HG03175 (cell line): ENCODE results near the gene CALY.

ENCODE experiments used
- ATAC-seq: cut with Tn5 transposase; IDR thresholded peaks from one replicate; pipeline ENCODE4 v1.9.1; 2021; ENCODE audit warnings: mild to moderate bottlenecking, moderate library complexity; ENCODE audit not compliant: unreplicated experiment

The CALY gene

DNA sequence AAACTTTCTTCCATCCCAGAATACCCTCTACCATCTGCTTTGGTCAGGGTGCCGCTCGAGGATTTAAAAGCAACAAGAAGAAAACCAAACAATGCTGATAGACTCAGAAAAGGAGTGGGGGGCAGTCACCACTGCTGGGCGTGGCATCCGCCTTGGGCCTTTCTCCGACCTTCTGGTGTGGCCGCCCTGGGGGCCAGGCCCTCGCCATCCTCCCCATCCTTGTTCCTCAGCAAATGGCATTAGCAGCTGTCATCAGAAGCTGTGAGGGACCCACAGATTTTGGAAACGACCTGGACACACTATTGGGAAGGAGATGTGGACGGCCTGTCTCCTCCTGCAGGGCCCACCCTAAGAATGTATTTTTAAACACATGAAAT, 23.9 kb downstream of the CALY start:
- ATAC-seq, result no peak

DNA sequence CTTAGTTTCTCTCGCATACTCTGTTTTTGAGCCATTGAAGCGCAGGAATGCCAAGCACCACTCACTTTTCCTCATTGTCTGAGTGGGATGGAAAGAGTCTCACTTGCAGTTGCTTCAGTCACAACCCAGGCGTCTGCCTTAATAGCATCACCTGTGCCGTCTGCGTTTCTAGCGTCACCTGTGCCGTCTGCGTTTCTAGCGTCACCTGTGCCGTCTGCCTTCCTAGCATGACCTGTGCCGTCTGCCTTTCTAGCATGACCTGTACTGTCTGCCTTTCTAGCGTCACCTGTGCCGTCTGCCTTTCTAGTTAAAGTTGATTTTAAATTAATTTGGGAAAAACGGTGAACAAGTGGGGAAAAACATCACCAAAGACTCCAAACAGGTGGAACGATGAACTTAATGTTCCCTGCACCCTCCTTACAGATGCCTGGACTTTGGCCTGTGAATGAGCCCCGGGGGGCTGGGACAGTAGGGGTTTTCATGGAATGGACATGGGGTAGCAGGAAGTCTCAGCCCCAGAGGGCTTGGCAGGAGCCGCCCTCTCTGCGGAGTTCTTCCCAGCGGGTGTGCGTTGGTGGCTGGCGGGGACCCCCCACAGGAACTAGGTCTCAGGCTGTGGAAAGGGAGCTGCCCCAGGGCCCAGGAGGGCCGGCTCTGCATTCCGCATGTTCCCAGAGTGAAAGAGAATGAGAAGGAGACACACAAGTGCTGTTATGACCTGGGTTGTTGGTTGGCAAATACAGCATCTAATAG, 24.5 kb downstream of the CALY start:
- no peak for ATAC-seq

DNA sequence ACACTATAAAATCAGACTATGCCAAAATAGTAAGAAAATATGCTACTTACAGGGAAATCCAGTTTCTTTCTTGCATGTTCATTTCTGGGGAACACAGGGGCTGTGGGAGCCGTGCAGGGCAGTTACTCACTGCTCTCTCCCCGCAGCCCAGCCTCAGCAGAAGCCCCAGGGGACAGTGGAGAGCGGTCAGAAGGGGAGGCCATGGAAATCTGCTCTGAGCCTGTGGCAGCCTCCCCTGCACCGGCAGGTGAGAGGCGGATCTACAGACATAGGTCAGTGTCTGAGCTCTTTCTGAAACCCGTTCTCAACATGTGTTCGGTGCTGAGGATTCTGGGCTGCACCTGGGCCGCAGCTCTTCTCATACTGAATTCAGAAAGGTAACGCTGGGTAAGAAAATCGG, 25.1 kb downstream of the CALY start:
- ATAC-seq, result no peak

DNA sequence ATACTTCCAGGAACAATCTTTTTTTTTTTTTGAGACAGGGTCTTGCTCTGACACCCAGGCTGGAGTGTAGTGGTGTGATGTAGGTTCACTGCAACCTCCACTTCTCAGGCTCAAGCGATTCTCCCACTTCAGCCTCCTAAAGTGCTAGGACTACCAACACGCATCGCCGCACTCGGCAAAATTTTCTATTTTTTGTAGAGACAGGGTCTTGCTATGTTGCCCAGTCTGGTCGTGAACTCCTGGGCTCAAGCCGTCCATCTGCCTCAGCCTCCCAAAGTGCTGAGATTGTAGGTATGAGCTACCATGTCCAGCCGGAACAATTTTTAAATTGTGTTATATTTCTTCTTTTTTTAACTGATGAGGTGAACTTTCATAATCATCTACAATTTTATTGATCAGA, 25.9 kb downstream of the CALY start:
- ATAC-seq, result no peak

DNA sequence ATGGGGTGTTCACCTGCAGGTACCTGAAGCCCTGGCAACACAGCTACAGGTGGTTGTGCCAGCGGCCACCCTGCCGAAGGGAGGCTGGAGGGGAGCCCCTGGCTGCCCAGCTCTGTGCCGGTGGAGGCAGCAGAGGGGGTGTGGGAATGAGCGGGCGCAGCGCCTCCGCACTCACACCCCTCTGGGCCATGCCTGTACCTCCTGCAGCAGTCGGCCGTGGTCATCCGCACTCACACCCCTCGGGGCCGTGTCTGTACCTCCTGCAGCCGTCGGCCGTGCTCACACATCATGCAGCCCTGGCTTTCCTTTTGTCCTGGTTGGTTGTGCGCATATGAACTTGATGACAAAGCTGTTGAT, 26.3 kb downstream of the CALY start:
- ATAC-seq, result no peak

DNA sequence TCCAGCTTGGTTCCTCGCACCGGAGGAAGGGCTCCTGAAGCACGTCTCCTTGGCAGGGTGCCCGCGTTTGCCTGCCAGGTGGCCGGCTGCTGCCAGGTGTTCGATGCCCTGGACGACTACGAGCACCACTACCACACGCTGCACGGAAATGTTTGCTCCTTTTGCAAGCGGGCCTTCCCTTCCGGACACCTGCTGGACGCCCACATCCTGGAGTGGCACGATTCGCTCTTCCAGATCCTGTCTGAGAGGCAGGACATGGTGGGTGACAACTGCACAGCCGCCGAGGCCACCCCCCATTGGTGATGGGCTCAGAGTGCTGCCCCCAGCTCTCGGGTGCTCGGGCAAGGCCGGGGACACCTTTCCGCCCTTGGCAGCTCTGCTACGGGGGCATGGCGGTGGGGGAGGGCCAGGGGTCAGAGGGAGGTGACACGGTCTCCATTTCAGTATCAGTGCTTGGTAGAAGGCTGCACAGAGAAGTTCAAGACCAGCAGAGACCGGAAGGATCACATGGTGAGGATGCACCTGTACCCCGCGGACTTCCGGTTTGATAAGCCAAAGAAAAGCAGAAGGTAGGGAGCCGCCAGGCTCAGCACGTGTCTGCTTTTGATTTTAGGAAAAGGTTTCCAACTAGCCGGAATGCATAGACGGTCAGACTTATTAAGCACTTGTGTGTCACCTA, 26.8 kb downstream of the CALY start:
- no peak for ATAC-seq

DNA sequence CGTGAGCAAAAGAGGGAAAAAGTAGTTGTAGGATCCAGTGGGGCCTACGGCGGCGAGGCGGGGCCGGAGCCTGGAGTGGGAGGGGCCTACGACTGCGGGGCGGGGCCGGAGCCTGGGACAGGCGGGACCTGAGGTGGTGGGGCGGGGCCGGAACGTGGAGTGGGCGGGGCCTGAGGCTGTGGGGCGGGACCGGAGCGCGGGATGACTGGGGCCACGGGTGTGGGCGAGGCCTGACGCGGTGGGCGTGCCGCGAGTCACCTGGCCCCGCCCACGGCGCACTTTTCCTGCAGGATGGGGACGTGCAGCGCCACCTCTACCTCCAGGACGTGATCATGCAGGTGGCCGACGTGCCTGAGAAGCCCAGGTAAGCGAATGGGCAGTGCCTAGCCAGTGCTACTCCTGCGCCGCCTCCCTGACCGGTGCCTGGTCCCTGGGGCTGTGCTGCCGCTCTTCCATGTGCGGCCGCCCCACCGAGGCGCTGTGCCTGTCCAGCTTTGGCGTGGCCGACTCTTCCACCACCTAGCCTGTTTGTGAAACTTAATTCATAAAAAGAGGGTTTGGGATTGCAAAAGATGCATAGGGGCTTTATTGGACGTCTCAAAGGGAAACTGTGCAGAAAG, 27.5 kb downstream of the CALY start:
- ATAC-seq, result peak; percentile 72

DNA sequence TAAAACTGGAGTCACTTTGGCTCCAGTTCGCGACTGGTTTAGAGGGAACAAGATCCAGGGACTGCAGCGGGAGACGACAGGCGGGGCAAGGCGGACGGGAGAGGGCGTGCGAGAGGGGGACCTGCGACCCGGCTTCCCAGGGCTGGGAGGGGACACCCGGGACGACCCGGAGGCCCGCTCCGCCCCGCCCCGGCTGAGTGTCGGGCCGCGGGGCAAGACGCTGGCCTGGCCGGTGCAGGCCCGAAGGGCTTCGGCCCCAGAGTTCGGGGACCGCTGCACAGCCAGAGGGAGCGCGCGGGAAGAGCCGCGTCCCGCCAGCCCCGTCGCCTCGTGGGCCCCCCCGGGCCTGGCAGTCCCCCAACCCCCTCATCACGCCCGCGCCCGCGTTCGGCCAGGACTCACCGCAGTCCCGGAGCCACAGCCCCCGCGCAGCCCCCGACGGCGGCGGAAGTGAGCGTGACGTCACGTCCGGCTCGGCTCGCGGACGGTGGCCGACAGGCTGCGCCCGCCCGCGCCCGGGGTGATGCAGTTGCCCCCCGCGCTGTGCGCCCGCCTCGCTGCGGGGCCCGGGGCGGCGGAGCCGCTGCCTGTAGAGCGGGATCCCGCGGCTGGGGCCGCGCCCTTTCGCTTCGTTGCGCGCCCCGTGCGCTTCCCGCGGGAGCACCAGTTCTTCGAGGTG, 28.1 kb downstream of the CALY start, which contains the start of the genes TUBGCP2 and ZNF511:
Gene TUBGCP2, minus strand, starts transcription at position 452 of the 679 bp plus-strand sequence. CDS start 5,931 bp downstream, outside the sequence.
Gene ZNF511, plus strand, starts transcription at position 494 of the 679 bp plus-strand sequence. Its CDS starts 30 bp downstream, at position 524.
- ATAC-seq, result peak; percentile 78

DNA sequence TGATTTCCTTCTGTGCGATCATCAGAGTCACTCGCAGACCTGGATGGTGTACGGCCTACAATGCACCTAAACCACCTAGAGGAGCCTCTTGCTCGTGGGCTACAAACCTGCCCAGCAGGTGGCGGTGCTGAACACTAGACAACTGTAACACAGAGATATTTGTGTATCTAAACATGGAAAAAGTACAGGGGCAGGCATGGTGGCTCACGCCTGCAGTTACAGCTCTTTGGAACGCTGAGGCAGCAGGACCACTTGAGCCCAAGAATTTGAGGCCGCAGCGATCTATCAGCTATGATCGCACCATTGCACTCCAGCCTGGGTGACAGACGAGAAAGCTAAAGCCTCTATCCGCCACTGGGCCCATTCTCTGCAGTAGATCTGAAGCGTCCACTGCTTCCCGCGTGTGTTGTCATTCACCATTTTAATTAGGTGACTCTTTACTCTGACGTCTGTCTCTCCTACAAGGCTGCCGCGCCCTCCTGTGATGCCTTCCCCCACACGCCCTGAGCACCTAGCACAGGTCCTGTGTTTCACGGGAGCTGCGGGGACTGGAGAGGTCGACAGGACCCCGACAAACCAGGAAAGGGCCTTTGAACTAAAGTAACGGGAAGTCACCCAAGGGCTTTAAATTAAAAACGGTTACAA, 28.8 kb downstream of the CALY start:
- ATAC-seq, result peak; percentile 52

DNA sequence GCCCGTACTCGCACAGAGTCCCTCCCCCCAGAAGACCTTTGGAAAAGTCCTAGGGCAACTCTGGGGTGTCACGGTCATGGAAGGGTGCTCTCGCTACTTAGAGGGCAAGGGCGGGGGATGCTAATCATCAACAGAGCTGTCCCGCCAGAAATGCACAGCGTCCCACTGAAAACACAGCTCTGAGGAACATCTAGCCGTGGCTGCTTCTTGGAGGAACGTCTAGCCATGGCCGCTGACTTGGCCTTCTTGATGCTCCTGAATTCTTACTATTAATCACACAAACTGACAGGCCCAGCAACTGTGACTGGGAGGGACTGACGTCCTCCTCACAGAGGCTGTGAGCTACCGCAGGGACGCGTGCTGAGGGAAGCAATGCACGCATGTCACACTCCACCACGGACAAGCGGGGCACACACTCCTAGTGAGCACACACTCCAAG, 29.7 kb downstream of the CALY start:
- ATAC-seq, result no peak

DNA sequence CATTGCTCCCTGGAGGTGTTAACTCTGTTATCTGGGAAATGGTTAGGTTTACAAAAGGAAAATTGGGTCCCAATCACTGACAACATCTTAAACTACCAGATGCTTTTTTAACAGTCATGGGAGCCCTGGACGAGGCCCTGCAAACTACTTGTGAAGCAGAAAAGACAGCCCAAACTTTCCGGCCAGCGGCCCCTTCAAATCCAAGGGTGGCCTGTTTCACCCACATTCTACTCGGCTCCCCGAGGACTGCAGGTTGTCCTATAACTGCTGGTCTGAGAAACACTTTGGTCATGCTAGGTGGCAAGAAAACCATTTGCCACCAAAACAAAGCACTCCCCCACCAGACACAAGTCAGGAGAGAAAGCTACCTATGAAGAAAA, 30.6 kb downstream of the CALY start:
- no peak for ATAC-seq

DNA sequence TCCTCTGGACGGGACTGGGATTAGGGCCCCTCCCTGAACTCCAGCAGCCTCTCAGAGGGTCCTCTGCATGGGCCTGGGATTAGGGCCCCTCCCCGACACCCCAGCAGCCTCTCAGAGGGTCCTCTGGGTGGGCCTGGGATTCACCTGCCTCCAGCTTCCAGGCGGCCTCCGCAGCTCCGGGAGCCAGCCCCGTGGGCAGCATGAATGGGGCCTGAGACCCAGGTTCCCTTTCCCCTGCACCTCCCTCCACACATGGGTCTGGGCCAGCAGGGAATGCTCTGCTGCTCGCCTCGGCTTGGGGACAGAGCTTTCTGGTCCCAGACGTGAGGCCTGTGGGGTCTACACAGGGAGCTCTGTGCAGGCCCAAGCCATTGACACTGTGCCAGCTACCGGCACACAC, 33.5 kb downstream of the CALY start:
- no peak for ATAC-seq

DNA sequence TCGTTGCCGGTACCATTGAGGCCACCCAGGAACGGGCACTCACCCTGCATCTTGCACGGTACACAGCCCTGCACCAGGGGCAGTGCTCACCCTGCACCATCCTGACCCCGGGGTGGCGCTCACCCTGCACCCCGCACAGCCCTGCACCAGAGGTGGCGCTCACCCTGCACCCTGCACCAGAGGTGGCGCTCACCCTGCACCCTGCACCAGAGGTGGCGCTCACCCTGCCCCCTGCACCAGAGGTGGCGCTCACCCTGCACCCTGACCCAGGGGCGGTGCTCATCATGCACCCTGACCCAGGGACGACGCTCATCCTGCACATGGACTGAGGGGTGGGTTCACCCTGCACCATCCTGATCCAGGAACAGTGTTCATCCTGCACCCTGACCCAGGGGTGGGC, 34.5 kb downstream of the CALY start:
- ATAC-seq, result no peak

DNA sequence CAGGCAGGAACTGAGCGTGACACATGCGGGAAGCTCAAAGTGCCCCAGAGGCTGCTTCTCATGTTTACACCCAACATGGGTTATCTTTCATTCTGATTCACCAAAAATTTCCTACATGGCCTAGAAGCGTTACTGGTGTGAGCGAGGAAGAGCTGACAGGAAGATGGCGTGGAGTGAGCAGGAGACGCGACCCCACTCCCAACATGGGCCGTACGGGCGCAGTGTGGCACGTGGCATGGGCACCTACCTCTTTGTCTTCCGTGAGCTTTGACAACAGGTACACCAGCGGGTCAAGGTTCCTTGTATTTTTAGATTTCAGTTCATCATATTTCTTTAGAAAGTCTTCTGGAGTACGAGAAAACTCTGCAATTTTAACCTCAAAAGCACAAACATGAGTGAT, 37.0 kb downstream of the CALY start:
- no peak for ATAC-seq

DNA sequence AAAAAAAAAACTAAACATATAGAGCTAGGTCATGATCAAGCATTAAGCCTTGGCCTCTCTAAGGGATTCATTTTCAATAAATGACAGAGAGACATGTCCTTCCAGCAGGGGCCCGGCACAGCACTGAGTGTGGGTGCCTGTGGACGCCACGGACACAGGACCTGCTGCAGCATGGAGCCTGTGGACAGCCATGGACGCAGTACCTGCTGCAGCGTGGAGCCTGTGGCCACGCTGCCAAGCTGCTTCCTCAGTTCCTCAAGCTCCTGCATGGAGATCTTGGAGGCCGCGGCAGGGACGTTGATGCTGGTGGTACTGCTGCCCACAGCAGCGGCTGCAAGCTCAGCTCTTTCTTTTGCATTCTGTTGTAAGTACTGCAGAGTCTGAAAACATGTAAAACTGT, 37.5 kb downstream of the CALY start:
- ATAC-seq, result no peak

DNA sequence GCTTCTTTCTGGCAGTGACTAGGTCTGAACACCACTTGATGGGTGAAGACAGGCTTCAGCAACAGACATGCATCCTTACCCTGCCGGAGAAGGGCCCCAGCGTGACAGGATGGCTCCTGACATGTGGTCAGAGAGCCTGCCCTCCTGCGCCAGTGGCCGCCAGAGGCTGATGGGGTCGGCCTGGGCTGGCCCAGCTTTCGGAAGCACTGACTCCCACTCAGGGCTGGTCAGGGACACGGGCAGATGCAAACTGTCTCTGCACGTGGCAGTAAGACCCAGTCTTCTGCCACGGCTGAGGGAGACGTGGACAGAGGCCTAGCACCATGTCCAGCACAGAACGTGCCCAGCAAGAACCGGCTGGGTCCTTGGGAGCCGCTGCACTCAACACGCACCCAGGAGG, 38.2 kb downstream of the CALY start:
- ATAC-seq, result no peak

DNA sequence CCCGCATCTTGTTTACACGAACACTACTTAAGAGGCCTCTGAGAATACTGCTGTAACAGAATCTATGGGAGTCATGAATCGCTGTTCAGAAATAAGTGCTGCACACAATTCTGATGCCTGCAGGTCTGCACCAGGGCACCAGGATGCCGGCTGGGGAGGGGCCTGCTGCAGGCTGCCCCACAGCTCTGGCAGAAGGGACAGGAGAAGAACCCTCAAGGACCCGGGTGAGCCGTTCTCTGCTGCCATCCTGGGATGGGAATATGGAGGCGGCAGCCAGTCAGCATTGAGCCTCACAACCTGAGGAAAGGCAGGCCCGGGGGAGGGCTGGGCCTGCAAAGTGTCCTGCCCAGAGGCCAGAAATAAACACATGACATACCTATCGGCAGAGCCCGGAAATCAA, 39.2 kb downstream of the CALY start:
- no peak for ATAC-seq

DNA sequence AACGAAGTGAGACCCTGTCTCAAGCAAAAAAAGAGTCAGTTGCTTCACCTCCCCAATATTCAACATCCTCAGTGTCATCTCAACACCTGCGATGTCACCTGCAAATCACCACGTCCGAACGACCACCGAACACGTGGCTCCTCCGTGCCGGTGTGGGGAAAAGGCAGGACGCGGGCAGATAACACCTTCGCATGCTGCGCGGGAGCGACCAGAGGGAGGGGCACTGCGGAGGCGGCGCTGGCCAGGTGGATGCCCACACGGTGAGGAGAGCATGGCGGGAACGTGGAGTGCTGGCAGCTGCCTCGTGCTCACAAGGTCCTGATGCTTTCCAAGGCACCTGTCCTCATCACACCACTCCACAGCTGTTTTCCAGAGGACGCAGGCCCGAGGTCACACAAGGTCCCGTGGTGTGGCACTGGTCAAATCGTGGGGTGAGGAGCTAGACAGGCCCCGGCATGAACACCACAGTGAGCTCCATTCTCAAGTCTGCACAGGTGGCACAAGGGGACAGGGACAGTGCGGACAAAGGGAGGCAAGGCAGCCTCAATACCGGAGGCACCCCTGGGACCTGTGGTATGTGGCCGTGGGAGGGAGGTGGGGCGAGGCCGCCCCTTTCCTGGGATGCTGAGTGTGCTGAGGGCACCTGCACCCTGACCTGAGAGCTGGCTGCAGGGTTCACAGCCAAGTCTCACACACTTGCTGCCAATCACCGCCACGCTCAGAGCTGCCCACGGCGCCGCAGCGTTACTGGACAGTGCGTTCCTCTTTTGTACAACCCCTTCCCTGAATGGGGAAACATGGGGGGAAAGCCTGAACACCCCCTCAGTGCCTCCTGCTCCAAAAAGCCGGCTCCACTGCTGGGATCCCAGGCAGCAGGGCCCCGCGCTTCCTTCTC, 41.0 kb downstream of the CALY start:
- ATAC-seq, result no peak

DNA sequence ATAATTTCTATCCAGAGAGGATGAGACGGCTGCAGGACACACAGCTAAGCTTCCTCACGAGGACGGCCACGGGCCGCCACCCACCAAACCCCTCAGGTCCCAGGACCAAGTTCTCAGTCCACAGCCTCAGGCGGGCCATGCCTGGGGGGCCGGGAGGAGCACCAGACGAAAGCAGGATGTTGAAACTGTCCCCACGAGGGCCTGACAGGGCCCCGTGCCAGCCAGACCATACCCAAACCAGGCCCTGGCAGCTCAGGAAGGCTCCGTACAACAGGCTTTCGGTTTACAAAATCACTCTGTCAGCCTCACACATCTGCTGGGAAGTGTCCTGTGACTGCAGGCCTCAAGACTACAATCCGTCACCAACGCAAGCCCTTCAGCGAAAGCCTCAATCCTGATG, 42.5 kb downstream of the CALY start:
- ATAC-seq, result no peak

DNA sequence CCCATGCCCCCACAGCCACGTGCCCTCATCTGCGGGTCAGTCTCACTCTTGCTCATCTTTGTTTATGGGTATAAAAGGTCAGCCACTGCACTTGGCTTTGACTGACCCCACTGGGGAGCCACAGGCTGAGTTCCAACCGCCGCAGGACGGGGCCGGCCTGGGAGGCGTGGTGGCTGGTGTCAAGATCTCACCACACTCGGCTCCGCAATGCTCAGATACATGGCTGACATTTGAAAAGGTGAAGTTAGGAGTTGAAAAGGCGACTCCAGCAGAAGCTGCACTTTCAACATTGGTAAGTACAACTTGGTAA, 42.9 kb downstream of the CALY start:
- no peak for ATAC-seq
